GM23338 (cell line): ENCODE measurements around the gene RHOBTB3. TPM values are rescaled to one million over a fixed set of nuclear protein-coding genes. Genes with fewer than 3 reads are reported as not detected.

Experiments used
- ATAC-seq: fragments of 200-7000 bp; cut with Tn5 transposase; 3 replicates; pipeline ENCODE4 v1.9.1; 2020
- DNase-seq: peaks from one replicate; pipeline ENCODE4 v3.0.0-alpha.2; 2015; ENCODE audit warnings: low spot score
- H2AFZ ChIP-seq: fragments of 200-600 bp; sonication (generic); 2 replicates; pipeline ENCODE4 v1.8.0; 2016; ENCODE audit warnings: antibody characterized with exemption, mild to moderate bottlenecking, moderate library complexity
- H3F3A ChIP-seq: fragments of 200-600 bp; sonication (generic); replicated peaks from 2 replicates; pipeline ENCODE4 v1.8.0; 2017; ENCODE audit warnings: antibody characterized with exemption, mixed run types, low read depth
- H3K27ac ChIP-seq: fragments of 200-600 bp; sonication (generic); 2 replicates; pipeline ENCODE4 v1.6.1; 2016; ENCODE audit warnings: low read depth
- H3K27me3 ChIP-seq: fragments of 200-600 bp; sonication (generic); 2 replicates; pipeline ENCODE4 v1.8.0; 2016; ENCODE audit warnings: mild to moderate bottlenecking, mixed run types, moderate library complexity; ENCODE audit not compliant: insufficient read depth
- H3K36me3 ChIP-seq: fragments of 200-600 bp; sonication (generic); 2 replicates; pipeline ENCODE4 v1.8.0; 2016; ENCODE audit warnings: mild to moderate bottlenecking; ENCODE audit not compliant: insufficient read depth
- H3K4me1 ChIP-seq: fragments of 200-600 bp; sonication (generic); 2 replicates; pipeline ENCODE4 v1.8.0; 2016; ENCODE audit warnings: mild to moderate bottlenecking, moderate library complexity; ENCODE audit not compliant: insufficient read depth
- H3K4me2 ChIP-seq: fragments of 200-600 bp; sonication (generic); 2 replicates; pipeline ENCODE4 v1.7.1; 2017; ENCODE audit warnings: mixed run types
- H3K4me3 ChIP-seq: fragments of 200-600 bp; sonication (generic); 2 replicates; pipeline ENCODE4 v1.6.1; 2016; ENCODE audit warnings: mixed run types
- H3K79me2 ChIP-seq: fragments of 200-600 bp; sonication (generic); replicated peaks from 2 replicates; pipeline ENCODE4 v1.8.0; 2017; ENCODE audit warnings: mild to moderate bottlenecking; ENCODE audit not compliant: insufficient read depth
- H3K9me2 ChIP-seq: fragments of 200-600 bp; sonication (generic); 2 replicates; pipeline ENCODE4 v1.8.0; 2017; ENCODE audit not compliant: insufficient read depth
- H4K20me1 ChIP-seq: fragments of 200-600 bp; sonication (generic); replicated peaks from 2 replicates; pipeline ENCODE4 v1.8.0; 2017; ENCODE audit warnings: mild to moderate bottlenecking; ENCODE audit not compliant: insufficient read depth
- H3K27ac Mint-ChIP-seq: 2 replicates; pipeline ENCODE4 v1.8.0; 2020; ENCODE audit warnings: inconsistent platforms, mild to moderate bottlenecking, moderate library complexity, mixed read lengths
- H3K27me3 Mint-ChIP-seq: 3 replicates; pipeline ENCODE4 v1.8.0; 2022; ENCODE audit warnings: low read depth, mild to moderate bottlenecking, moderate library complexity, mixed read lengths, inconsistent platforms; ENCODE audit not compliant: insufficient read depth, poor library complexity
- H3K36me3 Mint-ChIP-seq: 3 replicates; pipeline ENCODE4 v1.8.0; 2021; ENCODE audit warnings: low read depth, mild to moderate bottlenecking, inconsistent platforms, moderate library complexity, mixed read lengths
- H3K4me1 Mint-ChIP-seq: 3 replicates; pipeline ENCODE4 v1.8.0; 2020; ENCODE audit warnings: mild to moderate bottlenecking, inconsistent platforms, mixed read lengths
- H3K4me3 Mint-ChIP-seq: 3 replicates; pipeline ENCODE4 v1.8.0; 2021; ENCODE audit warnings: moderate library complexity, mild to moderate bottlenecking, inconsistent platforms, mixed read lengths
- H3K9me3 Mint-ChIP-seq: 3 replicates; pipeline ENCODE4 v1.8.0; 2020; ENCODE audit warnings: moderate library complexity, mild to moderate bottlenecking, inconsistent platforms, mixed read lengths
- CTCF ChIP-seq, 2 experiments: fragments of 200-600 bp in 1 of 2; sonication (generic) in 1 of 2; conservative IDR thresholded peaks; 2 replicates each; pipeline versions ENCODE4 v1.5.1 to v1.6.1; 2016 to 2017; ENCODE audit warnings: antibody characterized with exemption in 2 of 2, low read depth in 2 of 2, mild to moderate bottlenecking in 2 of 2, moderate library complexity in 1 of 2
- EZH2 ChIP-seq: fragments of 200-600 bp; sonication (generic); IDR thresholded peaks from one replicate; pipeline ENCODE4 v1.8.0; 2017; ENCODE audit warnings: antibody characterized with exemption, mild to moderate bottlenecking, low read depth; ENCODE audit not compliant: unreplicated experiment
- NANOG ChIP-seq: IDR thresholded peaks from 2 replicates; pipeline ENCODE4 v1.6.1; 2016; ENCODE audit warnings: antibody characterized with exemption, borderline replicate concordance
- POLR2AphosphoS5 ChIP-seq: IDR thresholded peaks from 2 replicates; pipeline ENCODE4 v1.6.1; 2016; ENCODE audit warnings: antibody characterized with exemption, low read depth
- ZNF331 ChIP-seq: fragments of 250-450 bp; sonication (Bioruptor Pico); IDR thresholded peaks from 2 replicates; pipeline ENCODE4 v1.5.0; 2020; ENCODE audit warnings: low read depth, mild to moderate bottlenecking, moderate library complexity
- polyA plus RNA-seq: library from polyadenylated mRNA; unstranded; fragments of >200 nt; fragmentation: Nextera tagmentation; extraction: Ambion mirVana; gene quantifications from 2 replicates; pipeline ENCODE4 v1.2.1, GENCODE V29; 2016
- total RNA-seq: library from RNA; depleted of rRNA; stranded (reverse); fragments of >200 nt; shearing (Covaris generic); gene quantifications from 2 replicates; pipeline ENCODE4 v1.2.3, GENCODE V29; 2014
- TF ChIP-seq, protein P1 (sequence below): fragments of 250-450 bp; sonication (Bioruptor Pico); IDR thresholded peaks from 2 replicates; pipeline ENCODE4 v1.5.0; 2020; ENCODE audit warnings: mild to moderate bottlenecking, moderate library complexity
- TF ChIP-seq, protein P2 (sequence below): IDR thresholded peaks from 2 replicates; pipeline ENCODE4 v1.6.1; 2016; ENCODE audit warnings: antibody characterized with exemption

Gene RHOBTB3
- total and polyA plus RNA-seq, 2 experiments from 2014 or later, result 10.0 to 13.4 TPM

- TF ChIP-seq, protein P1, sequence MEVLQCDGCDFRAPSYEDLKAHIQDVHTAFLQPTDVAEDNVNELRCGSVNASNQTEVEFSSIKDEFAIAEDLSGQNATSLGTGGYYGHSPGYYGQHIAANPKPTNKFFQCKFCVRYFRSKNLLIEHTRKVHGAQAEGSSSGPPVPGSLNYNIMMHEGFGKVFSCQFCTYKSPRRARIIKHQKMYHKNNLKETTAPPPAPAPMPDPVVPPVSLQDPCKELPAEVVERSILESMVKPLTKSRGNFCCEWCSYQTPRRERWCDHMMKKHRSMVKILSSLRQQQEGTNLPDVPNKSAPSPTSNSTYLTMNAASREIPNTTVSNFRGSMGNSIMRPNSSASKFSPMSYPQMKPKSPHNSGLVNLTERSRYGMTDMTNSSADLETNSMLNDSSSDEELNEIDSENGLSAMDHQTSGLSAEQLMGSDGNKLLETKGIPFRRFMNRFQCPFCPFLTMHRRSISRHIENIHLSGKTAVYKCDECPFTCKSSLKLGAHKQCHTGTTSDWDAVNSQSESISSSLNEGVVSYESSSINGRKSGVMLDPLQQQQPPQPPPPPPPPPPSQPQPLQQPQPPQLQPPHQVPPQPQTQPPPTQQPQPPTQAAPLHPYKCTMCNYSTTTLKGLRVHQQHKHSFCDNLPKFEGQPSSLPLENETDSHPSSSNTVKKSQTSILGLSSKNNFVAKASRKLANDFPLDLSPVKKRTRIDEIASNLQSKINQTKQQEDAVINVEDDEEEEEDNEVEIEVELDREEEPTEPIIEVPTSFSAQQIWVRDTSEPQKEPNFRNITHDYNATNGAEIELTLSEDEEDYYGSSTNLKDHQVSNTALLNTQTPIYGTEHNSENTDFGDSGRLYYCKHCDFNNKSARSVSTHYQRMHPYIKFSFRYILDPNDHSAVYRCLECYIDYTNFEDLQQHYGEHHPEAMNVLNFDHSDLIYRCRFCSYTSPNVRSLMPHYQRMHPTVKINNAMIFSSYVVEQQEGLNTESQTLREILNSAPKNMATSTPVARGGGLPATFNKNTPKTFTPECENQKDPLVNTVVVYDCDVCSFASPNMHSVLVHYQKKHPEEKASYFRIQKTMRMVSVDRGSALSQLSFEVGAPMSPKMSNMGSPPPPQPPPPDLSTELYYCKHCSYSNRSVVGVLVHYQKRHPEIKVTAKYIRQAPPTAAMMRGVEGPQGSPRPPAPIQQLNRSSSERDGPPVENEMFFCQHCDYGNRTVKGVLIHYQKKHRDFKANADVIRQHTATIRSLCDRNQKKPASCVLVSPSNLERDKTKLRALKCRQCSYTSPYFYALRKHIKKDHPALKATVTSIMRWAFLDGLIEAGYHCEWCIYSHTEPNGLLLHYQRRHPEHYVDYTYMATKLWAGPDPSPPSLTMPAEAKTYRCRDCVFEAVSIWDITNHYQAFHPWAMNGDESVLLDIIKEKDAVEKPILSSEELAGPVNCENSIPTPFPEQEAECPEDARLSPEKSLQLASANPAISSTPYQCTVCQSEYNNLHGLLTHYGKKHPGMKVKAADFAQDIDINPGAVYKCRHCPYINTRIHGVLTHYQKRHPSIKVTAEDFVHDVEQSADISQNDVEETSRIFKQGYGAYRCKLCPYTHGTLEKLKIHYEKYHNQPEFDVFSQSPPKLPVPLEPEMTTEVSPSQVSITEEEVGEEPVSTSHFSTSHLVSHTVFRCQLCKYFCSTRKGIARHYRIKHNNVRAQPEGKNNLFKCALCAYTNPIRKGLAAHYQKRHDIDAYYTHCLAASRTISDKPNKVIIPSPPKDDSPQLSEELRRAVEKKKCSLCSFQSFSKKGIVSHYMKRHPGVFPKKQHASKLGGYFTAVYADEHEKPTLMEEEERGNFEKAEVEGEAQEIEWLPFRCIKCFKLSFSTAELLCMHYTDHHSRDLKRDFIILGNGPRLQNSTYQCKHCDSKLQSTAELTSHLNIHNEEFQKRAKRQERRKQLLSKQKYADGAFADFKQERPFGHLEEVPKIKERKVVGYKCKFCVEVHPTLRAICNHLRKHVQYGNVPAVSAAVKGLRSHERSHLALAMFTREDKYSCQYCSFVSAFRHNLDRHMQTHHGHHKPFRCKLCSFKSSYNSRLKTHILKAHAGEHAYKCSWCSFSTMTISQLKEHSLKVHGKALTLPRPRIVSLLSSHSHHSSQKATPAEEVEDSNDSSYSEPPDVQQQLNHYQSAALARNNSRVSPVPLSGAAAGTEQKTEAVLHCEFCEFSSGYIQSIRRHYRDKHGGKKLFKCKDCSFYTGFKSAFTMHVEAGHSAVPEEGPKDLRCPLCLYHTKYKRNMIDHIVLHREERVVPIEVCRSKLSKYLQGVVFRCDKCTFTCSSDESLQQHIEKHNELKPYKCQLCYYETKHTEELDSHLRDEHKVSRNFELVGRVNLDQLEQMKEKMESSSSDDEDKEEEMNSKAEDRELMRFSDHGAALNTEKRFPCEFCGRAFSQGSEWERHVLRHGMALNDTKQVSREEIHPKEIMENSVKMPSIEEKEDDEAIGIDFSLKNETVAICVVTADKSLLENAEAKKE (CRISPR knock-in tag), result no peak
- no peak for TF ChIP-seq EZH2
- no peak for TF ChIP-seq ZNF331 (CRISPR knock-in tag)
- no peak for TF ChIP-seq CTCF (conservative IDR thresholded peaks at IDR 0.05; ENCODE audit: low read depth in 2 of 2)
These were observed 73.8 kb downstream of the RHOBTB3 start (continued) for GRCh38 chr5:95804736-95805539.

DNA sequence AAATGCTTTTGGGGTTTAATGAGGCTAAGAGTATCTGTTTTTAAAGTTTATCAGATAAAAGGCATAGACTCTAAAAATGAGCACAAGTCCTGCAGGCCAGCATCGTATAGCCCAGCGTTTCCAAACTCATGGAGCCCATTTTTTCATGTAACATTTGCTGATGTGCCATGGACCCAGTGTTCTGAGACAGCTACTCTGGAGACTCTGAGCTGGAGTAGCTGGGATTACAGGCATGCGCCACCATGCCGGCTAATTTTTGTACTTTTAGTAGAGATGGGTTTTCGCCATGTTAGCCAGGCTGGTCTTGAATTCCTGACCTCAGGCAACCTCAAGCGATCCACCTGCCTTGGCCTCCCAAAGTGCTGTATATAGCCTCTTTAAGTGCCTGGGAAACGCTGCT lies 75.6 kb downstream of the RHOBTB3 start:
- Histone ChIP-seq H3K4me3 (no peak overlapping the region), H2AFZ (no peak overlapping the region), H3K36me3 (no peaks in the 10 kb centered on the region), H3K9me2 (no peaks in the 10 kb centered on the region; the same call in 1 of the 2 replicates), H3K4me2 (no peak overlapping the region), H3F3A (no peaks in the 10 kb centered on the region), H3K27me3 (no peaks in the 10 kb centered on the region), H3K79me2 (no peaks in the 10 kb centered on the region), H4K20me1 (no peaks in the 10 kb centered on the region), H3K27ac (no peak overlapping the region), H3K4me1 (peaks cover 21% of the 10 kb centered on the region)
- no peaks in the 10 kb centered on the region; the same call in 1 of the 3 replicates for H3K36me3 Mint-ChIP-seq
- TF ChIP-seq POLR2AphosphoS5 (no peak), NANOG (no peak)
- TF ChIP-seq, protein P2, sequence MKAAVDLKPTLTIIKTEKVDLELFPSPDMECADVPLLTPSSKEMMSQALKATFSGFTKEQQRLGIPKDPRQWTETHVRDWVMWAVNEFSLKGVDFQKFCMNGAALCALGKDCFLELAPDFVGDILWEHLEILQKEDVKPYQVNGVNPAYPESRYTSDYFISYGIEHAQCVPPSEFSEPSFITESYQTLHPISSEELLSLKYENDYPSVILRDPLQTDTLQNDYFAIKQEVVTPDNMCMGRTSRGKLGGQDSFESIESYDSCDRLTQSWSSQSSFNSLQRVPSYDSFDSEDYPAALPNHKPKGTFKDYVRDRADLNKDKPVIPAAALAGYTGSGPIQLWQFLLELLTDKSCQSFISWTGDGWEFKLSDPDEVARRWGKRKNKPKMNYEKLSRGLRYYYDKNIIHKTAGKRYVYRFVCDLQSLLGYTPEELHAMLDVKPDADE, result no peak
- ATAC-seq, result no peak
- peaks cover 33% of the 10 kb centered on the region for H3K4me1 Mint-ChIP-seq
- no peak overlapping the region for H3K4me3 Mint-ChIP-seq
- no peak for DNase-seq
- peaks cover 3% of the 10 kb centered on the region; the same call in 1 of the 3 replicates for H3K9me3 Mint-ChIP-seq
- H3K27ac Mint-ChIP-seq, result no peak overlapping the region
- peaks cover 5% of the 10 kb centered on the region for H3K27me3 Mint-ChIP-seq
